Aorta (tissue), 5 donors: ENCODE data around the gene GAS6. TPM values are rescaled to one million over a fixed set of nuclear protein-coding genes. Genes with fewer than 3 reads are reported as not detected.

Experiments
- ATAC-seq: fragments of 200-7000 bp; cut with Tn5 transposase; one replicate; pipeline ENCODE4 v1.9.1; 2022; ENCODE audit warnings: moderate library complexity; ENCODE audit not compliant: low FRiP score
- DNase-seq, 2 donors: peaks; one replicate each; pipeline ENCODE4 v3.0.0-alpha.2; 2020
- H3K27ac ChIP-seq, 2 donors: one replicate each; pipeline ENCODE4 v1.5.1; 2013; ENCODE audit warnings: low read length in 2 of 2, mild to moderate bottlenecking in 2 of 2, moderate library complexity in 2 of 2, control low read depth in 1 of 2, inconsistent platforms in 1 of 2, low read depth in 1 of 2
- H3K27me3 ChIP-seq, 2 donors: one replicate each; pipeline ENCODE4 v1.6.1; 2013; ENCODE audit warnings: control low read depth in 1 of 2, low read length in 1 of 2, mild to moderate bottlenecking in 1 of 2, moderate library complexity in 1 of 2; ENCODE audit not compliant: insufficient read depth in 2 of 2, control insufficient read depth in 1 of 2
- H3K36me3 ChIP-seq, 2 donors: one replicate each; pipeline ENCODE4 v1.6.1; 2013; ENCODE audit warnings: control low read depth in 1 of 2, low read length in 1 of 2, mild to moderate bottlenecking in 1 of 2; ENCODE audit not compliant: insufficient read depth in 2 of 2, control insufficient read depth in 1 of 2
- H3K4me1 ChIP-seq, 2 donors: one replicate each; pipeline ENCODE4 v1.6.1; 2013; ENCODE audit warnings: low read length in 2 of 2, control low read depth in 1 of 2, mild to moderate bottlenecking in 1 of 2, moderate library complexity in 1 of 2; ENCODE audit not compliant: insufficient read depth in 2 of 2, control insufficient read depth in 1 of 2
- H3K4me3 ChIP-seq, 2 donors: one replicate each; pipeline ENCODE4 v1.5.1; 2013; ENCODE audit warnings: low read length in 2 of 2, control low read depth in 1 of 2, mild to moderate bottlenecking in 1 of 2
- H3K9me3 ChIP-seq: one replicate; pipeline ENCODE4 v1.6.1; 2013; ENCODE audit warnings: mild to moderate bottlenecking, low read length; ENCODE audit not compliant: control insufficient read depth
- WGBS, 2 donors: extraction: QIAGEN DNeasy Blood & Tissue Kit; methylation state at CpG; one replicate each; pipeline ENCODE4 v1.1.7; 2013; 5-methylcytosine and 5-hydroxymethylcytosine counted together
- intact Hi-C, 2 donors: fragments of 100-400 bp; cut with DNase I; formaldehyde crosslinking; loops; one replicate each; pipeline versions ENCODE4 v1.14.2 to v1.15.0; 2022
- polyA plus RNA-seq, 2 donors: library from polyadenylated mRNA; stranded (reverse); fragments of 200-250 nt; gene quantifications; one replicate each; pipeline ENCODE4 v1.2.3, GENCODE V29; 2013
- total RNA-seq, 2 donors: library from RNA; stranded (reverse); fragmentation: NEBNext Ultra II Directional; extraction: Animal tissue kit (Norgen Biotek cat#: 25700); gene quantifications; one replicate each; pipeline ENCODE4 v1.2.1, GENCODE V29; 2021
- donor health status: healthy with polysubstance abuse.
- donor health status: Bipolar disorder and iron deficiency.
- donor health status: DM: no; HTN: no; CAD: no.
- donor health status: DM: no; HTN: no; CAD: no.
- donor health status: DM: yes; HTN: yes; CAD: no.

The GAS6 gene
- total and polyA plus RNA-seq, 4 donors, result 244 to 509 (median 333) TPM

GRCh38 chr13:113810640-113811039, 53.2 kb downstream of the GAS6 start:
- Histone ChIP-seq H3K27me3 (no peaks in the 10 kb centered on the region), H3K9me3 (no peaks in the 10 kb centered on the region), H3K36me3 (no peaks in the 10 kb centered on the region), H3K27ac (no peak overlapping the region), H3K4me1 (no peaks in the 10 kb centered on the region), H3K4me3 (no peak overlapping the region)
- 92 to 93% methylated on average over 14 of the region's 14 CpGs for WGBS, 2 donors
- no peak for ATAC-seq
- DNase-seq, result peak in 1 of 2 donors; percentile 34
- intact Hi-C loops, result loop anchor here in 1 of 2 donors (5.0 kb wide), 1 partner anchor 417 kb away; no protein-coding TSS in a partner anchor

GRCh38 chr13:113809934-113810333, 53.9 kb downstream of the GAS6 start:
- WGBS, 2 donors, result 70 to 85% methylated on average over 2 of the region's 2 CpGs
- H3K27me3 ChIP-seq, result no peaks in the 10 kb centered on the region
- DNase-seq (no peak), ATAC-seq (no peak)
- H3K27ac ChIP-seq, result no peak overlapping the region
- no peaks in the 10 kb centered on the region for H3K9me3 ChIP-seq
- H3K4me3 ChIP-seq, result no peak overlapping the region
- no peaks in the 10 kb centered on the region for H3K4me1 ChIP-seq
- H3K36me3 ChIP-seq, result no peaks in the 10 kb centered on the region
- intact Hi-C loops, result loop anchor here in 1 of 2 donors (5.0 kb wide), 1 partner anchor 417 kb away; no protein-coding TSS in a partner anchor

DNA sequence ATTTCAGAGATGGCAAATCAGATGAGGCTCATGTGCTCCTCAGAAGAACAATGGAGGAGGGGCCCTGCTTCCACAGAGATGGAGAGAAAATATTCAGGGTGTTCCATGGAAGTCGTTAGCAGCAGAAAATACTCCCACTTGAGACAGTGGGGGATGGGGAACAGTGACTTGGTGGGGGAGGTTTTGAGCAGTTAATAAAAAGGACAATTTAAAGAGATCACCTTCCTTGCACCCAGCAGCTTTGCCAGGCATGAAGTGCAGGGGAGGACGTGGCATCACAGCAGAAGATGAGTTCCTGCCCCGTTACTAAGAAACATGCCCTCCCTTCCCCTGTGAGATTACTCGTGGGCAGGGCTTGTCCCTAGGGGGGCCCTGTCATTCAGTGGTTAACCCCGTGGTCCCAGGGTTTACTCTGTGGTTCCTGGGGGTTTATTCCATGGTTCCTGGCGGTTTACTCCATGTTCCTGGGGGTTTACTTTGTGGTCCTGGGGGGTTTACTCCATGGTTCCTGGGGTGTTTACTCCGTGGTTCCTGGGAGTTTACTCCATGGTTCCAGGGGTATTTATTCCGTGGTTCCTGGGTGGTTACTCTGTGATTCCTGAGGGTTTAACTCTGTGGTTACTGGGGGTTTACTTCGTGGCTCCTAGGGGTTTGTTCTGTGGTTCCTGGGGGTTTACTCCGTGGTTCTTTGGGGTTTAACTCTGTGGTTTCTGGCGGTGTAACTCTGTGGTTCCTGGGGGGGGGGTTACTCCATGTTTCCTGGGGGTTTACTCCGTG, 55.6 kb downstream of the GAS6 start:
- no peak overlapping the region for H3K27ac ChIP-seq
- H3K9me3 ChIP-seq, result no peaks in the 10 kb centered on the region
- no peak for ATAC-seq
- H3K4me3 ChIP-seq, result no peak overlapping the region
- intact Hi-C loops, result no loop called here
- 82 to 85% methylated on average over 12 of the region's 12 CpGs for WGBS, 2 donors
- no peak for DNase-seq
- H3K36me3 ChIP-seq, result no peaks in the 10 kb centered on the region
- no peaks in the 10 kb centered on the region for H3K4me1 ChIP-seq
- no peaks in the 10 kb centered on the region for H3K27me3 ChIP-seq

DNA sequence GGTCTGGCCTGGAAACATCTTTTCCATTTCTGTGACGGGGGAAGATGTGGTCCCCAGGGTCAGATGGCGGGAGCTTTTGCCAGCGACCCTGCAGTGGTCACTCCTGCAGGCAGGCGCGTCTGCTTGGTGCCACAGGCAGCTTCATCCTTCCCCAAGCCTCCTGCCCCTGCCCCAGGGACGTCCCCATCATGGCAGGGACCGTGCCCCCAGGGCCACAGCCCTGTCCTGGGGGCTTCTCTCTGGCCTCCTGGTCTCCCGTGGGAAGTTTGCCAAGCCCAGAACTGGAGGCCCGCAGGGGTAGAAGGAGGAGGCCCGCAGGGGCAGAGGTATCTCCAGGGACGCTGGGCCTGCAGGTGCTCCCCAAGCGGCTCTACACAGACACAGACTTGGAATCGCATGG, 57.4 kb downstream of the GAS6 start:
- intact Hi-C loops, result no loop called here
- DNase-seq (peak in 1 of 2 donors; percentile 44), ATAC-seq (no peak)
- no peaks in the 10 kb centered on the region for H3K27me3 ChIP-seq
- no peak overlapping the region for H3K27ac ChIP-seq
- H3K9me3 ChIP-seq, result no peaks in the 10 kb centered on the region
- no peaks in the 10 kb centered on the region for H3K4me1 ChIP-seq
- WGBS, 2 donors, result 94% methylated on average over 13 of the region's 13 CpGs
- no peaks in the 10 kb centered on the region for H3K36me3 ChIP-seq
- H3K4me3 ChIP-seq, result no peak overlapping the region

GRCh38 chr13:113806104-113806471, 57.8 kb downstream of the GAS6 start:
- 95% methylated on average over 7 to 11 of the region's 11 CpGs for WGBS, 2 donors
- intact Hi-C loops, result no loop called here
- no peaks in the 10 kb centered on the region for H3K4me1 ChIP-seq

GRCh38 chr13:113805431-113806103, 58.3 kb downstream of the GAS6 start:
- Histone ChIP-seq H3K27me3 (no peaks in the 10 kb centered on the region), H3K27ac (no peak overlapping the region), H3K36me3 (no peaks in the 10 kb centered on the region), H3K4me1 (no peaks in the 10 kb centered on the region), H3K9me3 (no peaks in the 10 kb centered on the region), H3K4me3 (no peak overlapping the region)
- intact Hi-C loops, result no loop called here
- ATAC-seq (no peak), DNase-seq (peak; percentile 36 to 71)
- WGBS, 2 donors, result 93% methylated on average over 27 of the region's 27 CpGs

More at GRCh38 chr13:113806104-113806471, 57.8 kb downstream of the GAS6 start:
- H3K36me3 ChIP-seq, result no peaks in the 10 kb centered on the region
- H3K9me3 ChIP-seq, result no peaks in the 10 kb centered on the region
- no peak for ATAC-seq
- H3K27me3 ChIP-seq, result no peaks in the 10 kb centered on the region
- DNase-seq, result peak; percentile 18 to 53
- no peak overlapping the region for H3K27ac ChIP-seq
- H3K4me3 ChIP-seq, result no peak overlapping the region

GRCh38 chr13:113804703-113805430, 59.0 kb downstream of the GAS6 start:
- H3K36me3 ChIP-seq, result no peaks in the 10 kb centered on the region
- intact Hi-C loops, result no loop called here
- no peaks in the 10 kb centered on the region for H3K4me1 ChIP-seq
- 91 to 92% methylated on average over 39 of the region's 39 CpGs for WGBS, 2 donors
- H3K27me3 ChIP-seq, result no peaks in the 10 kb centered on the region
- no peak overlapping the region for H3K27ac ChIP-seq
- peak; percentile 45 to 59 for DNase-seq
- peak; percentile 4 for ATAC-seq
- H3K4me3 ChIP-seq, result no peak overlapping the region
- H3K9me3 ChIP-seq, result no peaks in the 10 kb centered on the region

GRCh38 chr13:113804017-113804702, 59.7 kb downstream of the GAS6 start:
- H3K4me1 ChIP-seq, result no peaks in the 10 kb centered on the region
- intact Hi-C loops, result no loop called here
- peak; percentile 36 to 64 for DNase-seq
- no peaks in the 10 kb centered on the region for H3K27me3 ChIP-seq
- H3K27ac ChIP-seq, result no peak overlapping the region
- ATAC-seq, result no peak
- no peaks in the 10 kb centered on the region for H3K36me3 ChIP-seq
- no peaks in the 10 kb centered on the region for H3K9me3 ChIP-seq
- H3K4me3 ChIP-seq, result no peak overlapping the region
- 87 to 92% methylated on average over 34 of the region's 34 CpGs for WGBS, 2 donors
